GM23338 (cell line): ENCODE data around the gene PTPN7. TPM values are rescaled to one million over a fixed set of nuclear protein-coding genes. Genes with fewer than 3 reads are reported as not detected.

Experiments
- ATAC-seq: fragments of 200-7000 bp; cut with Tn5 transposase; 3 replicates; pipeline ENCODE4 v1.9.1; 2020
- DNase-seq: peaks from one replicate; pipeline ENCODE4 v3.0.0-alpha.2; 2015; ENCODE audit warnings: low spot score
- H2AFZ ChIP-seq: fragments of 200-600 bp; sonication (generic); 2 replicates; pipeline ENCODE4 v1.8.0; 2016; ENCODE audit warnings: antibody characterized with exemption, mild to moderate bottlenecking, moderate library complexity
- H3F3A ChIP-seq: fragments of 200-600 bp; sonication (generic); replicated peaks from 2 replicates; pipeline ENCODE4 v1.8.0; 2017; ENCODE audit warnings: antibody characterized with exemption, mixed run types, low read depth
- H3K27ac ChIP-seq: fragments of 200-600 bp; sonication (generic); 2 replicates; pipeline ENCODE4 v1.6.1; 2016; ENCODE audit warnings: low read depth
- H3K27me3 ChIP-seq: fragments of 200-600 bp; sonication (generic); 2 replicates; pipeline ENCODE4 v1.8.0; 2016; ENCODE audit warnings: mild to moderate bottlenecking, mixed run types, moderate library complexity; ENCODE audit not compliant: insufficient read depth
- H3K36me3 ChIP-seq: fragments of 200-600 bp; sonication (generic); 2 replicates; pipeline ENCODE4 v1.8.0; 2016; ENCODE audit warnings: mild to moderate bottlenecking; ENCODE audit not compliant: insufficient read depth
- H3K4me1 ChIP-seq: fragments of 200-600 bp; sonication (generic); 2 replicates; pipeline ENCODE4 v1.8.0; 2016; ENCODE audit warnings: mild to moderate bottlenecking, moderate library complexity; ENCODE audit not compliant: insufficient read depth
- H3K4me2 ChIP-seq: fragments of 200-600 bp; sonication (generic); 2 replicates; pipeline ENCODE4 v1.7.1; 2017; ENCODE audit warnings: mixed run types
- H3K4me3 ChIP-seq: fragments of 200-600 bp; sonication (generic); 2 replicates; pipeline ENCODE4 v1.6.1; 2016; ENCODE audit warnings: mixed run types
- H3K79me2 ChIP-seq: fragments of 200-600 bp; sonication (generic); replicated peaks from 2 replicates; pipeline ENCODE4 v1.8.0; 2017; ENCODE audit warnings: mild to moderate bottlenecking; ENCODE audit not compliant: insufficient read depth
- H3K9me2 ChIP-seq: fragments of 200-600 bp; sonication (generic); 2 replicates; pipeline ENCODE4 v1.8.0; 2017; ENCODE audit not compliant: insufficient read depth
- H4K20me1 ChIP-seq: fragments of 200-600 bp; sonication (generic); replicated peaks from 2 replicates; pipeline ENCODE4 v1.8.0; 2017; ENCODE audit warnings: mild to moderate bottlenecking; ENCODE audit not compliant: insufficient read depth
- H3K27ac Mint-ChIP-seq: 2 replicates; pipeline ENCODE4 v1.8.0; 2020; ENCODE audit warnings: inconsistent platforms, mild to moderate bottlenecking, moderate library complexity, mixed read lengths
- H3K27me3 Mint-ChIP-seq: 3 replicates; pipeline ENCODE4 v1.8.0; 2022; ENCODE audit warnings: low read depth, mild to moderate bottlenecking, moderate library complexity, mixed read lengths, inconsistent platforms; ENCODE audit not compliant: insufficient read depth, poor library complexity
- H3K36me3 Mint-ChIP-seq: 3 replicates; pipeline ENCODE4 v1.8.0; 2021; ENCODE audit warnings: low read depth, mild to moderate bottlenecking, inconsistent platforms, moderate library complexity, mixed read lengths
- H3K4me1 Mint-ChIP-seq: 3 replicates; pipeline ENCODE4 v1.8.0; 2020; ENCODE audit warnings: mild to moderate bottlenecking, inconsistent platforms, mixed read lengths
- H3K4me3 Mint-ChIP-seq: 3 replicates; pipeline ENCODE4 v1.8.0; 2021; ENCODE audit warnings: moderate library complexity, mild to moderate bottlenecking, inconsistent platforms, mixed read lengths
- H3K9me3 Mint-ChIP-seq: 3 replicates; pipeline ENCODE4 v1.8.0; 2020; ENCODE audit warnings: moderate library complexity, mild to moderate bottlenecking, inconsistent platforms, mixed read lengths
- CREB1 ChIP-seq: fragments of 250-450 bp; sonication (Bioruptor Pico); IDR thresholded peaks from 2 replicates; pipeline ENCODE4 v1.5.0; 2020; ENCODE audit warnings: low read depth, mild to moderate bottlenecking, moderate library complexity
- CTCF ChIP-seq, 2 experiments: fragments of 200-600 bp in 1 of 2; sonication (generic) in 1 of 2; conservative IDR thresholded peaks; 2 replicates each; pipeline versions ENCODE4 v1.5.1 to v1.6.1; 2016 to 2017; ENCODE audit warnings: antibody characterized with exemption in 2 of 2, low read depth in 2 of 2, mild to moderate bottlenecking in 2 of 2, moderate library complexity in 1 of 2
- EZH2 ChIP-seq: fragments of 200-600 bp; sonication (generic); IDR thresholded peaks from one replicate; pipeline ENCODE4 v1.8.0; 2017; ENCODE audit warnings: antibody characterized with exemption, mild to moderate bottlenecking, low read depth; ENCODE audit not compliant: unreplicated experiment
- JUNB ChIP-seq: IDR thresholded peaks from one replicate; pipeline ENCODE4 v1.6.1; 2016; ENCODE audit warnings: antibody characterized with exemption; ENCODE audit not compliant: unreplicated experiment
- ZNF331 ChIP-seq: fragments of 250-450 bp; sonication (Bioruptor Pico); IDR thresholded peaks from 2 replicates; pipeline ENCODE4 v1.5.0; 2020; ENCODE audit warnings: low read depth, mild to moderate bottlenecking, moderate library complexity
- ZNF462 ChIP-seq: fragments of 250-450 bp; sonication (Bioruptor Pico); IDR thresholded peaks from 2 replicates; pipeline ENCODE4 v1.5.0; 2020; ENCODE audit warnings: mild to moderate bottlenecking, moderate library complexity
- polyA plus RNA-seq: library from polyadenylated mRNA; unstranded; fragments of >200 nt; fragmentation: Nextera tagmentation; extraction: Ambion mirVana; gene quantifications from 2 replicates; pipeline ENCODE4 v1.2.1, GENCODE V29; 2016
- total RNA-seq: library from RNA; depleted of rRNA; stranded (reverse); fragments of >200 nt; shearing (Covaris generic); gene quantifications from 2 replicates; pipeline ENCODE4 v1.2.3, GENCODE V29; 2014

PTPN7 gene
- total and polyA plus RNA-seq, 2 experiments from 2014 or later = not detected

DNA sequence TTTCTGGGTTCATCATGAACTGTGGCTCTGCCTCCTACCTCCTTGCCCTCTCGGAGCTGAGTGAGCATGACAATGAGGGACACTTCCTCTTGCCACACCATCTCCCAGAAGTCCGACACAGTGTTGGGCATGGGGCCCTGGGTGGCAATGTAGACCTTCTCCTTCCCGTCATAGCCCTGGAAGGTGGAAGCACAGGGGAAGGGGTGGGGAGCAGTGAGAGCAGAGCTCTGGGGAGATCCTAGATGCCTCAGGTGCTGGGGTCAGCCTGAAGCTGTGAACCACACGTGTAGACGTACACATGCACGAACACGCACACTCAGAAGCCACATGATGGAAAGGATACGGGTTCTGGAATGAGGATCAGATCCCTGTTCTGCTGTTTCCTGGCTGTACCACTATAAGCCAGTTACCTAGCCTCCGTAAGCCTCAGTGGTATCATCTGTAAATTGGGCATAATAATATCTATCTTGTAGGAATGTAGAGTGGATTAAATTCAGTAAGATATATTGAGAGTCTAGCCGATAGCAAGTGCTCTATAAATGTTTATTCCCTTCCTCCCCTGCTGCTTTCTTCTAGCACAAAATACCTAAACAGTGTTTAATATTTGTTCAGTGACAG, 6.1 kb downstream of the PTPN7 start (continued):
- no peak for TF ChIP-seq ZNF462 (CRISPR knock-in tag)
- no peak for TF ChIP-seq CTCF (conservative IDR thresholded peaks at IDR 0.05; ENCODE audit: low read depth in 2 of 2)
- no peak for TF ChIP-seq JUNB
- no peak for TF ChIP-seq ZNF331

DNA sequence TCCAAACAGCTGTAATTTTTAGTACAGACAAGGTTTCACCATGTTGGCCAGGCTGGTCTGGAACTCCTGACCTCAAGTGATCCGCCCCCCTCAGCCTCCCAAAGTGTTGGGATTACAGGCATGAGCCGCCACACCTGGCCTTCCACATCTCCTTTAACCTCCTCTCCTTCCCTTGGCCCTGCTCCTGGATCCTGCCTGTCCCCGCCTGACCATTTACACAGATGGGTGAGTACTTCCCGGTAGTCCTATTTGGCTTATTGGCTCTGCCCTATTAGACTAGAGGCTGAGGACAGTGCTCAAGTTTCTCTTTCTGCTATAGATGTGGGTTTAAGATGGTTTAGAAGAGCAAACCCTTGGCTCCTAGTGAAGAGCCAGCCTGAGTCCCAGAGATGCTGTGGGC, 7.1 kb downstream of the PTPN7 start:
- ATAC-seq (no peak), DNase-seq (no peak)
- Mint-ChIP-seq H3K9me3 (no peaks in the 10 kb centered on the region; the same call in 2 of the 3 replicates), H3K4me1 (peaks cover 13% of the 10 kb centered on the region), H3K27ac (no peak overlapping the region), H3K27me3 (peaks cover 5% of the 10 kb centered on the region), H3K36me3 (no peaks in the 10 kb centered on the region), H3K4me3 (no peak overlapping the region)
- Histone ChIP-seq H3K4me2 (no peak overlapping the region), H2AFZ (no peak overlapping the region), H3K27me3 (no peaks in the 10 kb centered on the region), H4K20me1 (no peaks in the 10 kb centered on the region), H3K79me2 (no peaks in the 10 kb centered on the region), H3K9me2 (no peaks in the 10 kb centered on the region), H3K27ac (no peak overlapping the region), H3K36me3 (no peaks in the 10 kb centered on the region), H3F3A (0 out of 2 replicates have a peak, but pooled peaks cover 3% of the 10 kb centered on the region), H3K4me3 (no peak overlapping the region), H3K4me1 (no peaks in the 10 kb centered on the region)
- no peak for TF ChIP-seq CREB1 (CRISPR knock-in tag)
- TF ChIP-seq EZH2 = no peak
- no peak for TF ChIP-seq ZNF462 (CRISPR knock-in tag)
- TF ChIP-seq JUNB = no peak
